KOPT-K1 (cell line): ENCODE measurements around the gene HLA-F.

Experiments
- H3K27ac ChIP-seq: fragments of 200-600 bp; sonication (generic); 2 replicates; pipeline ENCODE4 v1.5.1; 2016; ENCODE audit warnings: antibody characterized with exemption, mild to moderate bottlenecking, low read depth, low read length; ENCODE audit not compliant: poor library complexity, severe bottlenecking
- H3K36me3 ChIP-seq: fragments of 200-600 bp; sonication (generic); 2 replicates; pipeline ENCODE4 v1.5.1; 2017; ENCODE audit warnings: antibody characterized with exemption, mild to moderate bottlenecking, low read length, moderate library complexity; ENCODE audit not compliant: insufficient read depth
- H3K9me3 ChIP-seq: fragments of 200-600 bp; sonication (generic); 2 replicates; pipeline ENCODE4 v1.5.1; 2017; ENCODE audit warnings: antibody characterized with exemption, low read length, mild to moderate bottlenecking; ENCODE audit not compliant: insufficient read depth, poor library complexity, severe bottlenecking

The HLA-F gene

DNA sequence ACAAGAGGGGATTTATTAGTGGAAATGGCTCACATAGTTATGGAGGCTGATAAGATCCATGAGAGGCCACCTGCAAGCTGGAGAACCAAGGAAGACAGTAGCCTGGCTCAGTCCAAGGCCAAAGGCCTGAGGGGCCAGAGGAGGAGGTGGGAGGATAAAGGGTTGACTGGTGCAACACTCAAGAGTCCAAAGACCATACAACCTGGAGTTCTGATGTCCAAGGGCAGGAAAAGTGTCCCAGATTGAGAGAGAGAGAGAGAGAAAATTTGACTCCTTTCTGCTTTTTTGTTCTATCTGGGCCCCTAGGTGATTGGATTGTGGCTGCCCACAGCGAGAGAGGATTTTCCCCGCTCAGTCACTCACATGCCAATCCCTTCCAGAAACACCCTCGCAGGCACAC, 8.0 kb downstream of the HLA-F start:
- H3K27ac ChIP-seq: no peak overlapping the region
- no peaks in the 10 kb centered on the region for H3K9me3 ChIP-seq
- H3K36me3 ChIP-seq: no peaks in the 10 kb centered on the region

DNA sequence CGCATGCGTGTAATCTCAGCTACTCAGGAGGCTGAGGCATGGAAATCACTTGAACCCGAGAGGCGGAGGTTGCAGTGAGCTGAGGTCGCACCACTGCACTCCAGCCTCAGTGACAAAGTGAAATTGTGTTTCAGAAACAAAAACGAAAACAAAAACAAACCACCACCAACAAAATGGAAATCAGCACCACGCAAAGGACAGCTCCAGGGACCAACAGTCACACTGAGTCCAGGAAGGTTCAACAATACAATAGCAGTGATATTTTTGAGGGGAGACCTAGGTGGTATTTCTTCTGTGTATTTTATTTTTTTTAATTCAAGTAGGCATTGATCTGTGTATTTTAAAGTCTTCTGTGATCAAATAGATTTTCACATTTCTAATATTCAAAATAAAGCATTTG, 9.8 kb downstream of the HLA-F start:
- Histone ChIP-seq H3K9me3 (no peaks in the 10 kb centered on the region), H3K27ac (no peak overlapping the region), H3K36me3 (no peaks in the 10 kb centered on the region)

DNA sequence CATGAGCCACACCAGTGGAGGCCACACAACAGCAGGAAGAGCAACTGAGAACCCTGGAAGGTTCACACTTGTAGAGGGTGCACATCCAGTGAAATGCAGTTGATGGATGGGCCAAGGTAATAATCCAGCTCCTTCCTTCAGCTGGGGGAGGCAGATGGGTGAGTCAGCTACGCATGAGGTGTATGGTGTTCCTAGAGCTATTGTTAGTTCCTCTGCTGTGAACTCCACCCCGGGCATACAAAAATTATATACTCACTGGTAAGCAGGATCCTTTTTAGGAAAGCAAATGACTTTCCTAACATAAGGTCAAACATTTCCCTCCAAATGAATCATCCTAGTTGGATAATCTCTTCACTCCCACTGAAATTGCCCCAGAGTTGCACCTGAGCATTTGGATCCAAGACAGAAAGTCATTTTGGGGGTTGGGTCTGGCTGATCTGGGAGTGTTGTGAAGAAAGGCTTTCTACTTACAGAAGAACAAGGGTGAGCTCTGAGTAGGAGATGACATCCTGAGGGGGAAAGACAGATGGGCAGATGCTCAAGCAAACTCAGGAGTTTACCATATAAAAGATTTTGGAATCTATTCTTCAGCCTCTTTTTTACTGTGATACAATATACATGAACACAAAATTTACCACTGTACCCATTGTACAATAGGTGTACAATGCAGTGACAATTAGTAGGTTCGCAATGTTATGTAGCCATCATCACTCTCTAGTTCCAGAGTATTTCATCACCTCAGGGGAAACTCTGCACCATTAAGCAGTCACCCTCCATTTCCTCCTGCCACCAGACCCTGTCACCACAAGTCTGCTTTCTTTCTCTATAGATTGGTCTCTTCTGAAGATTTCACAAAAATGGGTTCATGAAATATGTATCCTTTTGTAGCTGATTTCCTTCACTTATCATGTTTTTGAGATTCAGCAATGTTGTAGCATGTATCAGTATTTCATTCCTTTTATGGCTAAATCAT, 11.1 kb downstream of the HLA-F start:
- Histone ChIP-seq H3K36me3 (no peaks in the 10 kb centered on the region), H3K9me3 (no peaks in the 10 kb centered on the region), H3K27ac (no peak overlapping the region)

DNA sequence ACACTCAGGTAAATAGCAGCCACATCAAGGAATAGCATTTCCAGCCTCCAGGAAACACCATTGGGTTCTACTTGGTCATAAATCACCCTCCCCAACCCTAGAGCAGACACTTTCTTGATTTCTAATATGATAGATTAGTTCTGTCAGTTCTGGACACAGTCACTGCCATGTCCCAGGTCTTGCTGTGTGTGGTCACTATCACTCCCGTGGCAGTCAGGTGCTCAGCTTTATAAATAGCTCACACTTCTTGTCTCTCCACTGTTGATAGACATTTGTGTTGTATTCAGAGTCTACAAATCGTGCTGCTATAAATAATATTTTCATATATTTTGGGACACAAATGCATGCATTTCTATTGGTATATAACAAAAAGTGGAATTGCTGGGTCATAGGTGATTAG, 13.3 kb downstream of the HLA-F start:
- Histone ChIP-seq H3K9me3 (no peaks in the 10 kb centered on the region), H3K36me3 (no peaks in the 10 kb centered on the region), H3K27ac (no peak overlapping the region)

DNA sequence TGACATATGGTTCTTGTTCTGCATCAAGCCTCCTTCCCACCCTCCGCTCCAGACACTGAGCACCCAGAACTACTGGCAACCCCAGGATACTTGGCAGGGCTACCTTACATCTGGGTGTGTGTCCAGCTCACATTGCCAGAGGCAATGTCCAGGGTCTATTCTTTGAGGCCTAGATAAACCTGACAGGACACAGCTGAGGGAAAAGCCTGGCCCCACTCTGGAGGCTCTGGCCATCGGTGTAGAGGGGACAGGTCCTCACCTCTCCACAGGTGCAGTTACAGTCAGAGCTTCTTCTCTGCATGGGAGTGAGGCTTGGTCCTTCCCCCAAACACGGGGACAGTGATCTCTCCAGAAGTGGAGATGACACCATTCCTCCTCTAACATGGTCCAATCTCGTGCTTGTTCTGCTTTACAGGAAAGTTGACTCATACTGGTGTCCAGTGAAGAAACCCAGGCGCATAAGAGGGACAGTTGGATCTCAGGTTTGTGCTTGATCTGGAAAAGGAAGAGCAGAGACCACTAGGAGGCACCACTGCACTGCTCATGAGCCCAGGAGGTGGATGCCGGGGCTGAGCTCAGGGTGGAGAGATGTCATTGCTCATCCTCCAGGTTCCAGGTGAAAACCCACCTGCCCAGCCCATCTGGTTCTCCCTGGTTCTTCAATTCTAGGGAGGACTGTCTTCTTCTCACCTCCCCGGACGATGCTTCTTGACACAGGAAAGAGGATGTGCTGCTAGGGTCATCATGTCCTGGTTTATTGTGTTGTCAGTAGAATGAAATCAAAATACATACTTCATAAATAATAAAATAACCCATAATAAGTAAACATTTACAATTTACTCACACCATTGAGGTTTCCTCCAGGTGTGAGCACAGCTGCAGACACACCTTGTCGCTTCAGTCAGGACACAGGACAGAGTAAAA, 14.7 kb downstream of the HLA-F start:
- H3K9me3 ChIP-seq: no peaks in the 10 kb centered on the region
- no peak overlapping the region for H3K27ac ChIP-seq
- no peaks in the 10 kb centered on the region for H3K36me3 ChIP-seq

DNA sequence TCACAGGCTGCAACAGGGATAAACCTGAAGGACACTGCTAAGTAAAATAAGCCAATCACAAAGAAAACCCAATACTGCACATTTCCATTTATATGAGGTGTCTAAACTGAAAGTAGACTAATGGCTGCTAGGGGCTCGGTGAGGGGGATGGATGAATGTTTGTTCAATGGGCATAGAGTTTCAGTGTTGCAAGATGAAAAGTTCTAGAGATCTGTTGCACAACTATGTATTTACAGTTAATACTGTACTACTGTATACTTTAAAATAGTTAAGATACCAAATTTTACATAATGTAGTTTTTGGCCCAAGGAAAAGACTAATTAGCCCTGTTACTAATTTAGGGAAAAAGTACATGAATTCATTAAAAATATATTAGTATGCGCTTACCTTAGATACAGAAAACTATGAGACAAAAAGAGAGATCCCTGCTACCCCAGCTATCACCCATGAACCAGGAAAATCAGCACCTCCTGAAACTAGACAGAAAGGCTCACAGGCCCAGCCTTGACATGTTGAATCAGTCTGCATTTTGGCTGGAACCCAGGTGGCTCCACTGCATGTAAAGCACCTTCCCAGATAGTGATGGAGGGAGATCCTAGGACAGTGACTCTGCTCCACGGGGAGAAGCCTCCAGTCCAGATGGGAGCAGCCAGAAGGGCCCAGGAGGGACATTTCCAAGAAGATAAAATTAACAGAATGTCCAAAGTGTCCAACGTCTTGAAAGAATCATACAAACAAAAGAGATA, 16.1 kb downstream of the HLA-F start:
- Histone ChIP-seq H3K27ac (no peak overlapping the region), H3K36me3 (no peaks in the 10 kb centered on the region), H3K9me3 (no peaks in the 10 kb centered on the region)

DNA sequence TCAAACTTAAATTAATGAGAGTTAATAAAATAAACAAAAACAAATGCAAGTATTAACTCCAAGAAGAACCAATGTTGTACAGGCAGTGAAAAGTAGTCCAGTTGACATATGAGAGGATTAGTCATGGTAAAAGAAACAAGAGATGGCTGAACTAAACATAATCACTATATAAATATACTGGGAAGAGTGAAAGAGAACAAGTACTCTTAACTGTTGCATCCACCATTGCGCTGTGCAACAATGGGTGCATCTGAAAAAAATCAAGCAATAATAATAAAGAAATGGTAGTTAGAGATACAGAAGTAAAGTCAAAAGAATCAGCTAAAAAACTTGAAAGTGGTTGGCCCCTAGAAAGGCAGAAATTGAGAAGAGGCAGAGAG, 16.6 kb downstream of the HLA-F start:
- no peaks in the 10 kb centered on the region for H3K36me3 ChIP-seq

DNA sequence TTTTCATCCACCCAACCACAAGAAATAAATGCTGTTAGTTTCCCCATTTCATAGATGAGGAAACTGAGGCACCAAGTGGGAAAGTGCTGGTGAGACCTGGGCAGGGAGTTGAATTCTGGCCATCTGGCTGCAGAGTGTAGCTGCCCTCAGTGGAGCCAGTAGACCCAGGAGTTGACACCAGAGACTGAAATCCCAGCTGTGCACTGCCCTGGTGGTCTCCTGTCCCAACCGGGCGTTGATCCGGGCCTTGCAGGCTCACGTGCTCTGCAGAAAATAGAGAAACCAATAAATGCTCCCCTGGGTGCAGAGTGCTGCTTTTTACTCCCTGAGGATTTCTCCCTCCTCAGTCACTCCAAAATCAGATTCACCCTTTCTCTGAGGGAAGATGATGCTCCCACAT, 18.4 kb downstream of the HLA-F start:
- Histone ChIP-seq H3K36me3 (no peaks in the 10 kb centered on the region), H3K9me3 (no peaks in the 10 kb centered on the region), H3K27ac (no peak overlapping the region)

More for the DNA sequence above, 16.6 kb downstream of the HLA-F start:
- no peak overlapping the region for H3K27ac ChIP-seq
- no peaks in the 10 kb centered on the region for H3K9me3 ChIP-seq

DNA sequence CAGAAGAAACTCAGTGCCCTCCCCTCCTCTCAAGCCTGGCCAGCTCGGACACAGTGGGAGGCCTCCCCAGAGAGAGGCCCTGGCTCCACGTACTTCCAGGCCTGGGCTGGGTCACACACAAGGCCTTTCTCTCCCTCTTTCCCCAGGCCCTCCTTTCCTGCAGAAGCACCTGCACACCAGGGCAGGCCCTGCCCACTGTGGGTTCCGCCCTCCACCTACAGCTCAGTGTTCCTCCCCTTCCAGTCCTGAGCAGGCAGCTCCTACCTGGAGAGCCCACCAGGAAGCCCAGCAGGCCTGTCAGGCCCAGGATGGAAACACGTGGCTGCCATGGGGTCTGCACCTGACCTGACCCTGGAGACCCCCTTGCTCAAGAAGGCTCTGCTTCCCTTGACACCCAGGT, 18.9 kb downstream of the HLA-F start:
- no peaks in the 10 kb centered on the region for H3K9me3 ChIP-seq
- no peak overlapping the region for H3K27ac ChIP-seq
- H3K36me3 ChIP-seq: no peaks in the 10 kb centered on the region

DNA sequence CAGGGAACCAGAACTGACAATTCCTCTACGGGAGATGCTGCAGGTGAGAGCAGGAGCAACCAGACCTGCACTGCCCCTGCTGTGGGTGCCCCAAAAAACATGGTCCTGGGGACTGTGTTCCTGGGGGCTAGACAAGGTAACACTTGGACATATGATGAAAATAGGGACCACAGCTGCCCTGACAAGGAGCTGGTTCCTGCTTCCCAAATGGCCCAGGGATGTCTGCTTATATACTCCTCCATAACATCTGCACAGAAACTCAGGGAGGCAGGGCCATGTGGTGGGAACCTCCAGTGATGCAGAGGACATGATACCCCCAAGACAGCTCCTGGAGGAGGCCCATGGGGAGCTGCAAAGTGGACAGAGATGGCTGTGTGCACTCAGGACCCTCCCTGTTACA, 19.8 kb downstream of the HLA-F start:
- Histone ChIP-seq H3K9me3 (no peaks in the 10 kb centered on the region), H3K27ac (no peak overlapping the region), H3K36me3 (no peaks in the 10 kb centered on the region)

DNA sequence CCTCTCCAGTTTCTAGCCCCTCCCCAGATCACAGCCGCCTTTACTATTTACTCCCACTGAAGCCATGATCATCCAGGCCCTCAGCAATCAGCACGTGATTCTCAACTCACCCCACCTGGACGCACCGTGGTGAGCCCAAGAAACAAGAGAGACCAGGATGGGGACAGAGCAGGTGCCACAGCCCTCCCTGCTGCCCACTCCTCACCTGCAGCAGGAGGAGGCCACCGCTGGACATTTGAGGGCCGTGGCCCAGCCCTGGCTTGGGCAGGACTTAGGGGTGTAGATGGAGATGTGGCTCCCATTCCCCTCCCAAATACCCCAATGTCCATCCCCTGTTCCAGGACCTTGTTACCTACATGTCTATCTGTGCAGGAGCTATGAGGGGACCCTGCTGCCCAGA, 20.3 kb downstream of the HLA-F start:
- H3K27ac ChIP-seq: no peak overlapping the region
- no peaks in the 10 kb centered on the region for H3K9me3 ChIP-seq

DNA sequence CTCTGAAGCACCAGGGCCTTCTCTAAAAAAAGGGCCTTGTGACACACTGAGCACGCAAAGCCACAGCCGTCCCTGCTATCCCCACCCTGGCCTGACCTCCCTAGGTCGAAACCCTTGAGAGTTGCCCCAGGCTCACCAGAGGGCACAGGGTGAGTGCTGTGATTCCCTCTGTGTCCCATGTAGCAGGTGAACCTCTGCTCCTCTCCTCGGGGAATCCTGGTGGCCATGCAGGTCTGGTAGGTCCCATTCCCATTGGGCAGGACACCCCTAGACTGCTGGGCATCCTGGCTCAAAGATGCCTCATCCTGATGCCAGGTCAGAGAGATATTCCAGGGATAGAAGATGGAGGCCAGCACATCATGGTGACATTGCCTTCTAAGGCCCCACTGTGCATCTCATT, 20.9 kb downstream of the HLA-F start:
- Histone ChIP-seq H3K36me3 (no peaks in the 10 kb centered on the region), H3K9me3 (no peaks in the 10 kb centered on the region), H3K27ac (no peak overlapping the region)

More for the DNA sequence above, 20.3 kb downstream of the HLA-F start:
- no peaks in the 10 kb centered on the region for H3K36me3 ChIP-seq

DNA sequence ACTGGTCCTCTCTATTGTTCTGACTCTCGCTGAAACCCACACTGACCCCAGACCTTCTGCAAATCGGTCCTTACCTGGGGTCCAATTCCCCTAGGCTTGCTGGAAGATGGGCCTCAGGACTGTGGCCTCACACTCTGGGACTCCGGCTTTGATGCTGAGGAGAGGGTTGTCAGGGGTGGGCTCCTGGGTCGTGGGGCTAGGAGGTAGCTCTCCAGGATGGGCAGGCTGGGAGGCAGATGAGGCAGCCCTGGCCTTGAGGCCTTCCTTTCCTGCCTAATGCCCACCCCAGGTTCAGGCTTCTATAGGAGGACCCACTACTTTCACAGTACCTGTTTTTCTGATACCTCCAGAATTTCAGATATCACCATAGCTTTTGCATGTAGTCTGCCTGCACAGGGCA, 21.4 kb downstream of the HLA-F start:
- no peaks in the 10 kb centered on the region for H3K9me3 ChIP-seq
- H3K27ac ChIP-seq: no peak overlapping the region
- no peaks in the 10 kb centered on the region for H3K36me3 ChIP-seq

DNA sequence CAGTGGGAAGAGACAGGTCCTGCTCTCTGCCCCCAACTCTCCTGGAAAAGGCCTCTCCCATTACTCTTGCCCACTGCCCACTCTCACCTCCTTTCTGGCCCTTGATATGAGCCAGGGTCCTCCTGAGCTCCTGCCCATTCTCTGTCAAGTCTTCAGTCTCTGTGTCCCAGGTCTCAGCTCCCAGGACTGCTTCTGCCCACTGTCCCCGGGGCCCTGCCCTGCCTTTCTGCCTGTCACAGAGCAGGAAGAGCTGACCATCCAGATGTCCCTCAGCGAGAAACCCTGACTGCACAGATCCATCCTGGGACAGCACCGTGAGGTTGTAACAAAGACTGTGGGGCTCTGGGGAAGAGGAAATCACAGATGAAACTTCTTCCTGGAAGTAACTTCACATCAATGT, 22.2 kb downstream of the HLA-F start:
- Histone ChIP-seq H3K36me3 (no peaks in the 10 kb centered on the region), H3K9me3 (no peaks in the 10 kb centered on the region), H3K27ac (no peak overlapping the region)
